PFSK-1 (cell line): Measurements from ENCODE around the gene MORN5.

Experiments used
- FOXP2 ChIP-seq: optimal IDR thresholded peaks from 2 replicates; pipeline ENCODE3; 2011; ENCODE audit warnings: borderline replicate concordance, control low read depth, inconsistent platforms; ENCODE audit not compliant: insufficient read depth; ENCODE audit errors: extremely low read length, extremely low read depth
- POLR2AphosphoS5 ChIP-seq: IDR thresholded peaks from 2 replicates; pipeline ENCODE4 v1.6.1; 2012; ENCODE audit warnings: low read depth, mild to moderate bottlenecking, control low read depth, low read length, moderate library complexity
- REST ChIP-seq, 2 experiments: IDR thresholded peaks; 2 replicates each; pipeline versions ENCODE4 v1.6.1 to v1.8.0; 2011 to 2012; ENCODE audit warnings: low read depth in 2 of 2, low read length in 2 of 2, control low read depth in 1 of 2, inconsistent platforms in 1 of 2, mild to moderate bottlenecking in 1 of 2, moderate library complexity in 1 of 2; ENCODE audit not compliant: insufficient read depth in 1 of 2
- SIN3A ChIP-seq: IDR thresholded peaks from 2 replicates; pipeline ENCODE4 v1.6.1; 2012; ENCODE audit warnings: mild to moderate bottlenecking, low read length, moderate library complexity, borderline replicate concordance; ENCODE audit not compliant: insufficient read depth
- TAF1 ChIP-seq: IDR thresholded peaks from 2 replicates; pipeline ENCODE4 v1.6.1; 2012; ENCODE audit warnings: low read length, control low read depth, borderline replicate concordance; ENCODE audit not compliant: insufficient read depth

Gene MORN5

GRCh38 chr9:122155796-122156195 is 3.9 kb upstream of the MORN5 start:
- TF ChIP-seq FOXP2 (no peak), REST (IDR thresholded peaks at IDR 0.05; ENCODE audit: insufficient read depth in 1 of 2, low read depth in 2 of 2, low read length in 2 of 2) (no peak), POLR2AphosphoS5 (no peak), SIN3A (no peak), TAF1 (no peak)

DNA sequence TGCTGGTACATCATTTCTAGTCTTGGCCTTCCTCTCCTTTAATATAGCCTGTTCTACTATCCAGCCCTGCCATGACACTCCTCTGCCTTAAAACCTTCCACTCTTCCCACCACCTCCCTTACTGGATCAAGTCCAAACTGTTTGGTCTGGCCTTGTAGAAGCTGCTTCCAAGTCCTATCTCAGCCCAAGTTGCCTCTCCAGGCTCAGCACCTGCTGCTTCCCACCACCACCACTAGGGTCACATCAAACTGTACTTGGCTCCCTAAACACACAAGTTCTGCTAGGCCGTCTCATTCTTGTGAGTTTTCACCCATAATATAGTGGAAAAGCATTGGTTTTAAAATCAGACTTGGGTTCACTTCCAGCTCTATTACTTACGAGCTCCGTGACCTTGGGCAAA is 1.5 kb upstream of the MORN5 start:
- TF ChIP-seq TAF1 (no peak), POLR2AphosphoS5 (no peak), FOXP2 (no peak), SIN3A (no peak), REST (IDR thresholded peaks at IDR 0.05; ENCODE audit: insufficient read depth in 1 of 2, low read depth in 2 of 2, low read length in 2 of 2) (no peak)

GRCh38 chr9:122159925-122160246 is 178 bp downstream of the MORN5 start:
- TF ChIP-seq SIN3A = 0 out of 2 replicates have a peak, but pooled peaks have one; percentile 10
- TF ChIP-seq FOXP2 = no peak

DNA sequence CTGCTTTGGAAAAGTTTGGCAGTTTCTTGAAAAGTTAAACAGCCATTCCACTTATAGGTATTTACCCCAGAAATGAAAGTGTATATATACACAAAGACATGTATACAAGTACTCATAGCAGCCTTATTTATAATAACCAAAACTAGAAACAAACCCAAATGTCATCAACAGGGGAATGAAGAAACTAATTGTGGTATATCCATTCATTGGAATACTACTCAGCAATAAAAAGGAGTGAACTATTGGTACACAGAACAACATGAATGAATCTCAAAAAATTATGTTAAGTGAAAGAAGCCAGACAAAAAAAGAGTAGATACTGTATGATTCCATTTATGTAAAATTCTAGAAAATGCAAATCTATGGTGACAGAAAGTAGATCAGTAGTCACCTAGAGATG is 2.7 kb downstream of the MORN5 start:
- TF ChIP-seq POLR2AphosphoS5 (no peak), SIN3A (no peak), REST (IDR thresholded peaks at IDR 0.05; ENCODE audit: insufficient read depth in 1 of 2, low read depth in 2 of 2, low read length in 2 of 2) (no peak), TAF1 (no peak), FOXP2 (no peak)

DNA sequence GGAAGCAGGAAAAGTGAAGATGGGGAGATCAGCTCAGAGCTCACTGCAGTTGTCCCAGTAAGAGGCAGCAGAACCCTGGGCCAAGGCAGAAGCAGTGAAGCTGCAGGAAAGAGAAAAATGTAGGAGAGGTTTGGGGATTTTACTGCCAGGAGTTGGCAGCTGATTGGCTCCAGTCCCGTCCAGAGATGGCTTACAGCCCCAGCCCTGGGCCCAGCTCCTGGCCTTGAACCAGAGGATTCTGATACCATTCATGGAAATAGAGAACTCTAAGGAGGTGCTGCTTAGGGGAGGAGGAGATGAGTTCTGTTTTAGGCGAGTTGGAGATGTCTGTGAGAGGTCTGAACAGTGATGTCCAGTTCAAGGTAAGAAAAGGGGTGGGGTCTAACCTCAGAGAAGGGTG is 4.6 kb downstream of the MORN5 start:
- no peak for TF ChIP-seq FOXP2
- no peak for TF ChIP-seq SIN3A
- no peak for TF ChIP-seq TAF1
- TF ChIP-seq POLR2AphosphoS5 = no peak
- no peak for TF ChIP-seq REST (IDR thresholded peaks at IDR 0.05; ENCODE audit: insufficient read depth in 1 of 2, low read depth in 2 of 2, low read length in 2 of 2)
